Hematopoietic multipotent progenitor cell treated with erythropoietin and hydrocortisone succinate and interleukin-3 and kit ligand, for 4 days (in vitro differentiated cells): ENCODE results near the gene CACNG8.

Experiments
- DNase-seq: peaks from one replicate; pipeline ENCODE4 v3.0.0-alpha.2; 2015

CACNG8 gene

DNA sequence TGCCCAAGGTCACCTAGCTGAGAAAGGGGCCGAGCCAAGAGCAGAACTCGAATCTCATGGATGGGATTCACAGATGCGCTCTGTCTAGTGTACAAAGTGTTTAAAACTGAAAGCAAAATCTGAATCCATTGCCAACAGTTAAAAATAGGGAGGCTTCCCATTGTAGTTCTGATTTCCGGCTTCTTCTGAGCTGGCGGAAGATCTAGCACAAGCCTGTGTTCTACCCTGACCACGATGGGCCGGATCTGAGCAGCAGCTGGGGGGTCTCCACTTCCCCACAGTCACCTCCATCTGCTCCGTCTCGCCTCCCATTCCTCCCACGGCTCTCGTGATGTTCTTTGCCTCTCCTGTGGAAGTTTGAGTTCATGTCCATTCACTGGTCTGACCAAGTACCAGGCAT, 2.4 kb downstream of the CACNG8 start:
- no peak for DNase-seq

DNA sequence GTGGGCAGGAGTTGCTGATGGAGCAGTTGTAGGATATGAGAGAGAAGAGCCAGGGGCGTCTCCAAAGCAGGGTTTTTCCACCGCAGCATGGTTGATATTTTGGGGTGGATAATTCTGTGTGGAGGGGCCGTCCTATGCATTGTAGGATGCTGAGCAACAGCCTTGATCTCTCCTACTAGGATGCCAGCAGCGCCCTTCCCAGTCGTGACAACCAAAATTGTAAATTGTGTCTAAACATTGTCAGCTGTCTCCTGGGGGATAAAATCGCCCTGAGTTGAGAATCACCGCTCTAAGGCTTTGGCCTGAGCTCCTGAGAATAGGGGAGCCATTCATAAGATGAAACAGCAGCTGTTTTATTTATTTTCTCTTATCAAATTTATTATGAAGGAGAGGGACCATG, 4.2 kb downstream of the CACNG8 start:
- no peak for DNase-seq

DNA sequence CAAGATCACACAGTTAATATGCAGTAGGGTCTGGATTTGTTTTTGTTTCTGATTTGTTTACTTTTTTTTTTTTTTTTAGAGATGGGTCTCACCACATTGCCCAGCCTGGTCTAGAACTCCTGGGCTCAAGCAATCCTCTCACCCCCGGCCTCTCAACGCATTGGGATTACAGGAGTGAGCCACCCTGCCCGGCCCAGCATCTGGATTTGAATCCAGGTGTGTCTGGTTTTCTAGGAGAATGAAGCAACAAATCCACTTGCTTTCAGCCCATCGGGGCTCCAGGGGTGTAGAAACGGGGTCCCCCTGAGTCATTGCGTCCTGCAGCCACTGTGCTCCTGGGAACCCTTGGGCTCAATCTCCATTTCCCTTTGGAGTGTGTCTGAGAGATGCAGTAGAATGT, 6.6 kb downstream of the CACNG8 start:
- no peak for DNase-seq

DNA sequence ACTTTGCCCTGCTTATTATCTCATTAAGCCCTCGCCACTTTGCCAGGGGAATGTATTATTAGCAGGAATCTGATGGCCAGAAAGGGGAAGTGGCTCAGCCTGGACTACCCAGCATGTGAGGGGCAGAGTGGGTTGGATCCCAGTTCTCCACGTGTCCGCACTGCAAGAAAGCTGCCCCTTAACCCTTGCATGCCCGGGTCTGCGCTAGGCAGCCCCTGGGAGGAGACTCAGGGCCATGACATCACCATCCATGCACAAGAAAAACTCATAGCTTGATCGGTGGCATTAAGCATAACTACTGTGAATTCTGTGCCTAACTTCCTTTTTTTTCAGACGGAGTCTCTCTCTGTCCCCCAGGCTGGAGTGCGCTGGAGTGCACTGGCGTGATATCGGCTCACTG, 8.9 kb downstream of the CACNG8 start:
- DNase-seq, result peak; percentile 68

DNA sequence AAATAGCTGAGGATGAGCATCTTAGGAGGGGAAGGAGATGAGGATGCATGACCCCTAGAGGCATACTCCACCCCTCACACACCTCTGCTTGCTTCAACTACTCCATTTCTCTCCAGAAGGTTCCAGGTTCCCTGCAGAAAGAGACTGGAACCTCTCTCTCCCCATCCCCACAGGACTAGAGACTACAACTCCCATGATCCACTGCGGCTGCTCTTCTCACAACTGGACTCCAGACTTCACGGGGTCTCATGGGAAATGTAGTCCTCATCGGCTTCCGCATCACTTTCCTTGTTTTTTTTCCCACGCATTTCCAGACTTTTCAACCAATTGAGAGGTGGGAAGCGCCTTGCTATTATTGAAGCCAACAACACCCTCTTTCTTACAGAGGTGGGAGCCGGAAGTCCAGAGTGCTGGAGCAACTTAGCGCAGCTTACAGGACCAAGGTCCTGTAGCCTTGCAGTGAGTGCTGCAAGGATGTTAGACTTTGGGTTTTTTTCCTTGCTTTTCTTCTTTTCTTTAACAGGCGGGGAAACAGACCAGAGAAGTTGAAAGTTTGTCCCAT, 14.8 kb downstream of the CACNG8 start:
- DNase-seq, result peak; percentile 92

DNA sequence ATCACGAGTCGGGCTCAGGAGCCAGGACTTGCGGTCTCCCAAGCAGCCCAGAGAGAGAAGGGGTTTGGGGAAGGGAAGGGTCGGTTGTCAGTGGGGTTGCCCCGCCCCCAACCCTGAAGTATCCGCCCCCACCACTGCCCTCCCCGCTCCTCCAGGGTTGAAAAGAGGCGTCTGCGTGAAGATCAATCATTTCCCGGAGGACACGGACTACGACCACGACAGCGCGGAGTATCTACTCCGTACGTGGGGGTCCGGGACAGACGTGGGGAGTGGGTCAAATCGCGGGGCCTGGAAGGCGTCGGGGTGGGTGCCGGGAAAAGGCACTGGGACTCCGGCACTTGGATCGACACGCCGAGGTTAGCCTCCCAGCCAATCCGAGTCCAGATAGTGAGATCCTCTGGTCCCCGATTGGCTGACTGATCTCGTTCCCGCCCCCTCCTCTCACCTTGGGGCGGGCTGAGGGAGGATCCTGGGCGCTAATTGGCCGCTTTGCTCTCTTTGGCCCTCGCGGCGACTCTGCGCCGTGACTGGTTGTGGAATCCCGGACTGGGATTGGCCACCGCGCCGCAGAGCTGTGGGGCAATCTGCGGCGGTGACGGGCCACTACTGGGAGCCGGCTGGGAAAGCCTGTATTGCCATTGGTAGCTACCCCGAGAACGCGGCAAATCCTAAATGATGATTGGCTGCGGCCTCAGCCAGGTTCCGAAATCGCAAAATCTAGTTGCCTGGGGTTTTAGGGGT, 15.4 kb downstream of the CACNG8 start:
- peak; percentile 79 for DNase-seq

DNA sequence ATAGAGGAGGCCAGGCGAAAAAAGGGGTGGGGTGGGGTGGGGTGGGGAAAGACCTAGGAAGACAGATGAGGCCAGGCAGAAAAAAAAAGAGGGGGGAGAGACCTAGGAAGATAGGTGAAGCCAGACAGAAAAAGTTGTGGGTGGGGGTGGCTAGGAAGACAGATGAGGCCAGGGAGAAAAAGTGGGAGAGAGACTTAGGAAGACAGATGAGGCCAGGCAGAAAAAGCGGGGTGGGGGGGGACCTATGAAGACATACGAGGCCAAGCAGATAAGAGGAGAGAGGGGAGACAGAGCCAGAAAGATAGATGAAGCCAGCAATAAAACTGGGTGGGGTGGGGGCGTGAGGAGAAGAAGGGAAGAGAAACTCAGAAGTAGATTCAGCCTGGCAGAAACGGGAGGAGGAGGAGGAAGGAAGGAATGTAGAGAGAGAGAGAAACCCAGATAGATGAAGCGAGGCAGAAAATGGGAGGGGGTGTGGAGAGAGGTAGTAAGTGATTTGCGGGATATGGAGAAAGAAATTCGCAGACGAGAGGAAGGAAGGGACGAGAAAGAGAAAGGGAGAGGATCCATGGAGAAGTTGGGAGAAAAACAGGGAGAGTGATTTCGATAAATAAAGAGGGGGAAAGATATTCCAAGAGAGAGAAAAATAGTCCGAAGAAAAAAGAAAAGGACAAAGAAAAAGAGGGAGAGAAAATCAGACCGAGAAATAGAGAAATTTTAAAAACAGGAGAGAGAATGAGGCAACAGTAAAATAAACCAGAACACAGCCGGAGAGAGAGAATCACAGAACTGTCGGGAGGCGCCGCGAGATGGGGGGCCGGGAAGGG, 16.5 kb downstream of the CACNG8 start:
- DNase-seq, result no peak

DNA sequence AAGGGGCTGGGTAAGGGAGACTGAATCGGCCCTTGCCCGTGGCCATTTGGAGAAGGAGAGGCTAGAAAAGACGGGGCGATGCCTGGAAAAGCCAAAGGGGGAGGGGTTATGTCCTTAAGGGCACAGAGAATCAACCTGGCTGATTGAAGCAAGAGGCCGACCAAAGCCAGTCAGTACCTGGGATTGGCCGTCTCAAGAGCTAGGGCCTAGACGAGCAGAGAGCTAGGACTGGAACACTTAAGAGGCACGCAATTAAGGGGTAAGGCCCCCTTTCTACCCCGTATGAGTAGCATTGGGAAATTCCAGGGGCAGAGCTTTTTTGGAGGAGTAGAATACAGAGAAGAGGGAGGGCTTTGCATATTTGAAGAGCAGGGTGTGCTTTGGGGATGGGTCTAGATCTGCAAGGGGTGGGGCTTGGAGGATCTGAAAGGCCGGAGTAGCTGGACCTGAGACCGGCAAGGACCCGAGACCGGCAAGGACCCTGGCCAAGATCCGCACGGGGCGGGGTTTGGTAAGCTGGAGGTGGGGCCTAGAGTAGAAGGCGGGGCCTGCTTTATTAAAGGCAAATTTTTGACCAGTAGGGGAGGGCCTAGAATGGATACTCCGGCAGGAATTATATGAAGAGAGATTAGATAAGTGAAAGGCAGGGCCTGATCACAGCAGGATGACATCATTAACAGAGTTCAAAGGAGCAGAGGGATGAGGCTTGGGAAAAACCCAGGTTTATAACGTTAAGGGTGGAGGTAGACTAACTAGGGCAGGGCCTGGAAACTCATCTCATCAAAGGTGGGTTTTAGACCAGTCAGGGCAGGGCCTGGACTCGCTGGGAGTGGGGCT, 18.0 kb downstream of the CACNG8 start:
- no peak for DNase-seq

DNA sequence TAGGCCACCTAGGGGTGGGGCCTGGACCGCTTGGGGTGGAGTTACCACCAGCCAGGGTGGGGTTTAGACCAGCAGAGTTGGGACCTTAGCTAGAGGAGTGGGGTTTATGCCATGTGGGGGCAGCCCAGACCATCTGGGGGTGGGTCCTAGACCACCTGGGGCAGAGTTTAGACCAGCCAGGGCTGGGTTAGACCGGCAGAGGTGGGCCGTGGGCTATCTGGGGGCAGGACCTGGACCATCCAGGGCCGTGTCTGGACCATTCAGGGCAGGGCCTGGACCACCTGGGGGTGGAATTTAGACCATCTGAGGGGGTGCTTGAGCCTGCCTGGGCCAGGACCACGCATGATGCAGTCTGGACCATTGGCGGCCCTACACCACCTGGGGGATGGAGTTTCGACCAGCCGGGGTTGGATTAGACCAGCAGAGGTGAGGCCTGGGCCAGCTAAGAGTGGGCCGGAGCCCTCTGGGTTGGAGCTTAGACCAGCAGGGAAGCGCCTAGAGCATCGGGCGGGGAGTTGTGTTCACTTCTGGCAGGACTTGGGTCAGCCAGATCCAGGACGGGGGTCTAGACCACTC, 18.7 kb downstream of the CACNG8 start:
- no peak for DNase-seq

DNA sequence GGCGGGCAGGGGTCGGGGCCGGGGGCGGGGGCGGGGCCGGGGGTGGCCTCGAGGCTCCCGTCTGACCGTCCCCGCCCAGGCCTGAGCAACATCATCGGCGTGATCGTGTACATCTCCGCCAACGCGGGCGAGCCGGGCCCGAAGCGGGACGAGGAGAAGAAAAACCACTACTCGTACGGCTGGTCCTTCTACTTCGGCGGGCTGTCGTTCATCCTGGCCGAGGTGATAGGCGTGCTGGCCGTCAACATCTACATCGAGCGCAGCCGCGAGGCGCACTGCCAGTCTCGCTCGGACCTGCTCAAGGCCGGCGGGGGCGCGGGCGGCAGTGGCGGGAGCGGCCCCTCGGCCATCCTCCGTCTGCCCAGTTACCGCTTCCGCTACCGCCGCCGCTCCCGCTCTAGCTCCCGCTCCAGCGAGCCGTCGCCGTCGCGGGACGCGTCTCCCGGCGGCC, 19.3 kb downstream of the CACNG8 start:
- DNase-seq, result peak; percentile 48

DNA sequence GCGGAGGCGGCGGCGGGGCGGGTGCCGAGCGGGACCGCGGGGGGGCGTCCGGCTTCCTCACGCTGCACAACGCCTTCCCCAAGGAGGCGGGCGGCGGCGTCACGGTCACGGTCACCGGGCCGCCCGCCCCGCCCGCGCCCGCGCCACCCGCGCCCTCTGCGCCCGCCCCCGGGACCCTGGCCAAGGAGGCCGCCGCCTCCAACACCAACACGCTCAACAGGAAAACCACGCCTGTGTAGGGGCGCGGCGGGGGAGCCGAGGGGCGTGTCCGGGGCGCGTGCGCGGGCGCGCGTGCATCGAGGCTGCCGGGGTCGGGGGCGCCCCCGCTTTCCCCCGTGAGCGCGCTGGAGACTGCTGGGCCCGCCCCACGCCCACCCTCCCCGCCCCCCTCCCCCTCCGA, 19.9 kb downstream of the CACNG8 start:
- DNase-seq, result peak; percentile 70

DNA sequence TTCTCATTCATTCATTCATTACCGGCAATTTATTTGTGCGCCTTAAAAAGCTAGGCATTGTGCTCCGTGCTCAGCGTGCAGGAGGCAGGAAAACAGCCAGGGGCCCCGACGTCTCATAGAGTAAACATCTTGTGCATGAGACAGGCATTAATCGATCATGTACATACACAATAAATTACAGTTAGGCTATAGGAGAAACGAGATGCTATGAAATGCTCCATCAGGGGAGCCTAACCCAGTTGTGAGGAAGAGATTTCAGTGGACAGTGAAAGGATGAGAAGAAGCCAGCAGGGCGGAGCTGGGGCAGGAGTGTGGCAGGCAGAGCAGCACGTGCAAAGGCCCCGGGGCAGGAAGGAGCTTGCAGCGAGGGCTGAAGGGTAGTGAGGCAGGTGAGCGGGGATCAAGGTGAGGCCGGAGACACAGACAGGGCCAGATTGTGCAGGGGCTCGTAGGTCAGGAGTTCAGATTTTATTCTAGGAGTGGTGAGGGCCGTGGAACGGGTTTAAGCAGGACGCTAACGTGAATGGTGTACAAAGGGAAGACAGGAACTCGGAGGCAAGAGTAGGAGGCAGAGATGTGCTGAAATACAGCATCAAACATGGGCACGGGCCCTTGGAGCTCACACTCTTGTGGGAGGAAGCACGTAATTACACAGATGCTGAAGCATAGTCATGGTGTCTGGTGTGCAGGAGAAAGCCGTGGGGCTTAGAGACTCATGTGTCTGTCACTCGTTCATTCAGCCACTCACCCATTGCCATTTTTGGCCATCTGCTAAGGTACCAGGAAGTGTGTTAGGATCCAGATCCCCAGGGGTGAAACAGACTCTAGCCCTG, 20.9 kb downstream of the CACNG8 start:
- no peak for DNase-seq

DNA sequence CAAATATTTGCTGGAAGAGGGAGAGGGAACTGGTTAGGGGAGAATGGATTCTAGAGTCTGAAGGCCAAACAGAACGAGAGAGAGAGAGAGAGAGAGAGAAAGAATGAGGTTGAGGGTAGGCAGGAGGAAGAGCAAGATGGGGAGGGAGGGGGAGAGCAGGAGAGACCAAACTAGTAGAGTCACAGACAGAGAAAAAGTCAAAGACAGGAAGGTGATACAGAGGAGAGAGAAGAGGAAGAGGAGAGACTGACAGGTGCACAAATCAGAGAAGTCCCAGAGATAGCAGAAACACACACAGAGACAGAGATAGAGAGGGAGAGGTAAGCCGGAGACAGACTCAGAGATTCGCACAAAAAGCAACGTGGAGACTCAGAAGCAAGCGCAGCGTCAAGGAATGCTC, 23.1 kb downstream of the CACNG8 start:
- no peak for DNase-seq

DNA sequence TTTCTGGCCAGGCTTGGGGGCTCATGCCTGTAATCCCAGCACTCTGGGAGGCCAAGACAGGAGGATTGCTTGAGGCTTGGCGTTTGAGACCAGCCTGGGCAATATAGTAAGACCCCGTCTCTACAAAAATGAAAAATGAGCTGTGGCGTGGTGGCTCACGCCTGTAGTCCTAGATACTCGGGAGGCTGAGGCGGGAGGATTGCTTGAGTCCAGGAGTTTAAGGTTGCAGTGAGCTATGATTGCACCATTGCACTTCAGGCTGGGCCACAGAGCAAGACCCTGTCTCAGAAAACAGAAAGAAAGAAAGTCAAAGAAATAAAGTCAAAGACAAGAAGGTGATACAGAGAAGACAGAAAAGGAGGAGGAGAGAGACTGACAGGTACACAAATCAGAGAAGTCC, 26.2 kb downstream of the CACNG8 start:
- DNase-seq, result no peak

DNA sequence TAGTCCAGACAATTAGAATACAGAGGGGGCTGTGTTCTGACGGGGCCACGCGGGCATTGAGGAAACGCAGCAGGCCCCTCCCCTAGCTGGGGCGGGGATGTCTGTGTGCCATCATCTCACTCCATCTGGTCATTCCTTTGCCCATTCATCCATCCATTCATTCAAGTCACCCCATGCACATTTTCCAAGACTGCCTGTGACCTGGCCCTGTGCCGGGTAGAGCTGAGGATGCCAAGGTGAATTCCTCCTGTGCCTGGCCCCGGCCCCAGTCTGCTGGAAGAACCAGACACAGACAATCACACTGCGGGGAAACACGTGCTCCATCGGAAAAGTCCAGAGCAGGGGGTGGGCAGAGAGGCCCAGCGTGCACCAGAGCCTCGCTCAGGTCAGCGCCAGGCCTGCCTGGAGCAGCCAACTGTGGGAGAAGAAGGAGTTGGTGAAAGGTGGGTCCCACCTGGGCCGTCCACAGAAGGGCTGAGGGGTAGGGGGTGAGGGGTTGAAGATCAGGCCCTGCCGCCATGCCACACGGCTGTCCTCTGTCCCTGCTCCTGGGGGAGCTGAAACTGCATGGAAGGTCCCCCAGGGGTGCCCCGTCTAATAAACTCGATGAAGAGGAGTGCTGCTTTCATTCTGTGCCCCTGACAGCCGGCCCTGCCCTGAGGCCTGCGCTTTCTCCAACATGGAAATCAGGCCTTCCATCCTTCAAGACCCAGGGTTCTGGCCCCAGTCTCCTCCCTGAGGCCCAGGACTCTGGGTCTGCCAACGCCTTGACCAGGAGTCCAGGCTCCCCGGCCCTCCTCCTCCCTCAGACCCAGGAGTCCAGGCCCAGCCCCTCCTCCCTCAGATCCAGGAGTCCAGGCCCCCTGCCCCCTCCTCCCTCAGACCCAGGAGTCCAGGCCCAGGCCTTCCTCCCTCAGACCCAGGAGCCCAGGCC, 27.1 kb downstream of the CACNG8 start:
- DNase-seq, result no peak

DNA sequence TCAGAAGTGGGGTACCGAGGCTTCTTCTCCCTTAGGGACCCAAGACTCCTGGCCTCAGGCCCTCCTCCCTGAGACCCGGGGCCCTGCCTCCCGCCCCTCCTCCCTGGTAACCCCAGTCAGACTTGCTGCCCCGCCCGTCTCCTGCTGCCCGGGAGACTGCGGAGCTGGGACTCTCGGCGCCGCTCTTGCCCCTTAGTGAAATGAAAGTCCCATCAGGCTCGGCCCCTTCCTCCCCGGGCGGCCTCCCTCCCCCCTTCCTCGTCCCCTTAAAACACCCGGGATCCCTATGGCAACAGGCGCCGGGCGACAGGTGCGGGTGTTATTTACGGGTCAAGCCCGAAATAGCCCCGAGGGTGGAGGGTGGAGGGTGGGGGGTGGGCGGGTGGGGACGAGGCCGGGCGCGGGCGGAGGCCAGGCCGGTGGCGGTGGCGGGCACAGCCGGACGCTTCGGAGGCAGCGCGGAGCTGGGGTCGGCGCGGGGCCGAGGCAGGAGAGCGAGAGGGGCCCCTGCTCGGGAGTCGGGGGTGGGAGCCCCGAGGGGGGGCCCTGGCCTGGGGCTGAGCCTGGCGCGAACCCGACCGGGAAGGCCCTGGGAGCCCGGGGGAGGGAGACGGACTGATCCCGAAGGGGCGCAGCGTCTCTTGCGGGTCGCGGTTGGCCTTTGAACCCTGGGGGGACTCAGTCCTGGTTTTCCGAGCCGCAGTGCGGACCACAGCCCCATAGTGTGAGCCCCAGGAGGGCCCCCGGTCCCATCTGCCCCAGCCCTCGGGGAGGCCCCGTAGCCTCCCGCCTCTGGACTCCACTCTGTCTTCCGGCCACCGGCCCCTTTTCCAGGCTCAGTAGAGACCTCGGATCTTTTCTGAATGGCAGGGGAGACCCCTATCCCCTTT, 28.7 kb downstream of the CACNG8 start, which contains the start of gene CACNG6:
Gene CACNG6, plus strand, starts transcription at position 414 of the 890 bp plus-strand sequence. CDS start 1,241 bp downstream, outside the sequence.
- DNase-seq, result peak; percentile 20

DNA sequence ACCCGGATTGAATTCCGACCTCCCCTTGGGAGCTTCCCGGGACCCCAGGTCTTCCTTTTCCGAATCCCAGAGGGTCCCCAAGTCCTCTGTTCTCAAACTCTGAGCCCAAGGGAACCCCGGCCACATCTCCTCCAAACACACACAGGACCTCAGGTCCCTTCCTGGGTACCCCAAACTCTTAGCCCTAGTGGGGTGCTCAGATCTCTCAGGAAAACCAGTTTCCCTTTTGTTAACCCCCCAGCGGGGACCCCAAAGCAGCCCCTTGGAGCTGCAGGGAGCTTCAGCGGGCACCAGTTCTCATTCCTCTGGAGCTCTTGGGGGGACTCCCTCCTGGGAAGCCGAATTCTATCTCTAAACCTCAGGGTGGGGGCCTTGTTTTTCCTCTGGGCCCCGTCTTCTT, 29.5 kb downstream of the CACNG8 start:
- DNase-seq, result no peak

DNA sequence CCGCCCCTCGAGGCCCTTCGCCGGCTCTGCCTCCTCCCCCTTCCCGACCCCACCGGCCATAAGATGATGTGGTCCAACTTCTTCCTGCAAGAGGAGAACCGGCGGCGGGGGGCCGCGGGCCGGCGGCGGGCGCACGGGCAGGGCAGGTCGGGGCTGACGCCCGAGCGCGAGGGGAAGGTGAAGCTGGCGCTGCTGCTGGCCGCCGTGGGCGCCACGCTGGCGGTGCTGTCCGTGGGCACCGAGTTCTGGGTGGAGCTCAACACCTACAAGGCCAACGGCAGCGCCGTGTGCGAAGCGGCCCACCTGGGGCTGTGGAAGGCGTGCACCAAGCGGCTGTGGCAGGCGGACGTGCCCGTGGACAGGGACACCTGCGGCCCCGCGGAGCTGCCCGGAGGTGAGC, 30.1 kb downstream of the CACNG8 start:
- no peak for DNase-seq

DNA sequence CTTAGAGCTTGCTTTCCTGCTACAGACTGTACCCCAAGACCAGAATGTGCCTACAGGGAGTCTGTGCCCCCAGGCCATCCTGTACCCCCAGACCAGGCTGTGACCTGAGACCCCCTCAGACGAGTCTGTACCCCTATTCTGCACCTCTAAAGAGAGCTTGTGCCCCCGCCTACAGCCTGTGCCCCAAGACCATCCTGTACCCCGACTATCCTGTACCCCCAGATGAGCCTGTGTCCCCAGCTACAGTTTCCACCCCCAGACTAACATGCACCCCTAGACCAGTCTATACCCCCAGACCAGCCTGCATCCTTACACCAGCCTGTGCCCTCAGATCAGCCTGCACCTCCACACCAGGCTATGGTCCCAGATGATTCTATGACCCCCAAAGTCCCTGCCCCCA, 30.7 kb downstream of the CACNG8 start:
- DNase-seq, result no peak
